A549 (cell line): ENCODE results near the gene TRPM5.

Experiments
- CBX2 ChIP-seq: fragments of 200-600 bp; sonication (generic); IDR thresholded peaks from 2 replicates; pipeline ENCODE4 v1.6.1; 2016; ENCODE audit warnings: low read depth, mild to moderate bottlenecking, borderline replicate concordance
- CHD4 ChIP-seq: fragments of 200-600 bp; sonication (generic); IDR thresholded peaks from 2 replicates; pipeline ENCODE4 v1.6.1; 2016; ENCODE audit warnings: antibody characterized with exemption, mild to moderate bottlenecking, borderline replicate concordance
- EHF ChIP-seq: fragments of 250-450 bp; sonication (Bioruptor Pico); IDR thresholded peaks from 2 replicates; pipeline ENCODE4 v1.5.0; 2020; ENCODE audit warnings: mild to moderate bottlenecking
- EP300 ChIP-seq, 2 experiments: fragments of >200 bp; sonication (Bioruptor Twin); formaldehyde crosslinking; IDR thresholded peaks; 2 replicates in 1 of 2; 3 replicates in 1 of 2; pipeline ENCODE4 v1.6.1; 2016 to 2017
- MAZ ChIP-seq: fragments of 150-350 bp; IDR thresholded peaks from 2 replicates; pipeline ENCODE4 v1.6.1; 2014; ENCODE audit warnings: antibody characterized with exemption, low read depth, low read length, borderline replicate concordance
- NPAS2 ChIP-seq: fragments of 250-450 bp; sonication (Bioruptor Pico); IDR thresholded peaks from 2 replicates; pipeline ENCODE4 v1.8.0; 2022; ENCODE audit warnings: mild to moderate bottlenecking, moderate library complexity, borderline replicate concordance
- PHF8 ChIP-seq: fragments of 200-600 bp; sonication (generic); IDR thresholded peaks from 2 replicates; pipeline ENCODE4 v1.6.1; 2016; ENCODE audit warnings: low read depth, mild to moderate bottlenecking, antibody characterized with exemption, moderate library complexity, borderline replicate concordance
- RFX5 ChIP-seq: fragments of 450-650 bp; IDR thresholded peaks from 2 replicates; pipeline ENCODE4 v1.7.1; 2014; ENCODE audit warnings: antibody characterized with exemption, mild to moderate bottlenecking, moderate library complexity
- SREBF2 ChIP-seq: fragments of 450-650 bp; IDR thresholded peaks from 2 replicates; pipeline ENCODE4 v1.6.1; 2014; ENCODE audit warnings: mild to moderate bottlenecking, moderate library complexity
- TF ChIP-seq, protein P1 (sequence below): fragments of >200 bp; sonication (Bioruptor Twin); formaldehyde crosslinking; IDR thresholded peaks from 3 replicates; pipeline ENCODE4 v1.5.1; 2016
- TF ChIP-seq, protein P2 (sequence below): fragments of 200-600 bp; sonication (generic); IDR thresholded peaks from 2 replicates; pipeline ENCODE4 v1.6.1; 2016; ENCODE audit warnings: antibody characterized with exemption, mild to moderate bottlenecking, moderate library complexity

DNA sequence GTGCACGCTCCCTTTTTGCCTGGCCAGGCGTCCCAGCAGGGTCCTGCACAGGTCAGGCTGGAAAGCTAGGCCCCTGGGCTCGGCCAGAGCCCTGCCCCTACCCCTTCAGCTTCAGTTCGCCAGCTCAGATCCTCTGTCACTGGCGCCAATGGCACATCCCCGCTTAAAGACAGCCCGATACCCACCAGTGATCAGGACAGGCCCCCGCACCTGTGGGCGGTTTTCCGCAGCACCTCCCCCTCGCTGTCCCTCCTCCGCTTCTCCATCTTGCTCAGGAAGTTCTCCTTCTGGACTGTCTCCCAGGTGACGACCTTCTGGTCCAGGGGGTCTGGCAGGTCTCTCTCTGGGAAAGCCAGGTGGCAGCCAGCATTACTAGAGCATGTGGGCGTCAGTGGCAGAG is 37.9 kb downstream of the TRPM5 start:
- TF ChIP-seq, protein P1, sequence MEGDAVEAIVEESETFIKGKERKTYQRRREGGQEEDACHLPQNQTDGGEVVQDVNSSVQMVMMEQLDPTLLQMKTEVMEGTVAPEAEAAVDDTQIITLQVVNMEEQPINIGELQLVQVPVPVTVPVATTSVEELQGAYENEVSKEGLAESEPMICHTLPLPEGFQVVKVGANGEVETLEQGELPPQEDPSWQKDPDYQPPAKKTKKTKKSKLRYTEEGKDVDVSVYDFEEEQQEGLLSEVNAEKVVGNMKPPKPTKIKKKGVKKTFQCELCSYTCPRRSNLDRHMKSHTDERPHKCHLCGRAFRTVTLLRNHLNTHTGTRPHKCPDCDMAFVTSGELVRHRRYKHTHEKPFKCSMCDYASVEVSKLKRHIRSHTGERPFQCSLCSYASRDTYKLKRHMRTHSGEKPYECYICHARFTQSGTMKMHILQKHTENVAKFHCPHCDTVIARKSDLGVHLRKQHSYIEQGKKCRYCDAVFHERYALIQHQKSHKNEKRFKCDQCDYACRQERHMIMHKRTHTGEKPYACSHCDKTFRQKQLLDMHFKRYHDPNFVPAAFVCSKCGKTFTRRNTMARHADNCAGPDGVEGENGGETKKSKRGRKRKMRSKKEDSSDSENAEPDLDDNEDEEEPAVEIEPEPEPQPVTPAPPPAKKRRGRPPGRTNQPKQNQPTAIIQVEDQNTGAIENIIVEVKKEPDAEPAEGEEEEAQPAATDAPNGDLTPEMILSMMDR: no peak
- no peak for TF ChIP-seq NPAS2 (CRISPR knock-in tag)
- no peak for TF ChIP-seq SREBF2
- TF ChIP-seq EHF (CRISPR knock-in tag): no peak
- TF ChIP-seq, protein P2, sequence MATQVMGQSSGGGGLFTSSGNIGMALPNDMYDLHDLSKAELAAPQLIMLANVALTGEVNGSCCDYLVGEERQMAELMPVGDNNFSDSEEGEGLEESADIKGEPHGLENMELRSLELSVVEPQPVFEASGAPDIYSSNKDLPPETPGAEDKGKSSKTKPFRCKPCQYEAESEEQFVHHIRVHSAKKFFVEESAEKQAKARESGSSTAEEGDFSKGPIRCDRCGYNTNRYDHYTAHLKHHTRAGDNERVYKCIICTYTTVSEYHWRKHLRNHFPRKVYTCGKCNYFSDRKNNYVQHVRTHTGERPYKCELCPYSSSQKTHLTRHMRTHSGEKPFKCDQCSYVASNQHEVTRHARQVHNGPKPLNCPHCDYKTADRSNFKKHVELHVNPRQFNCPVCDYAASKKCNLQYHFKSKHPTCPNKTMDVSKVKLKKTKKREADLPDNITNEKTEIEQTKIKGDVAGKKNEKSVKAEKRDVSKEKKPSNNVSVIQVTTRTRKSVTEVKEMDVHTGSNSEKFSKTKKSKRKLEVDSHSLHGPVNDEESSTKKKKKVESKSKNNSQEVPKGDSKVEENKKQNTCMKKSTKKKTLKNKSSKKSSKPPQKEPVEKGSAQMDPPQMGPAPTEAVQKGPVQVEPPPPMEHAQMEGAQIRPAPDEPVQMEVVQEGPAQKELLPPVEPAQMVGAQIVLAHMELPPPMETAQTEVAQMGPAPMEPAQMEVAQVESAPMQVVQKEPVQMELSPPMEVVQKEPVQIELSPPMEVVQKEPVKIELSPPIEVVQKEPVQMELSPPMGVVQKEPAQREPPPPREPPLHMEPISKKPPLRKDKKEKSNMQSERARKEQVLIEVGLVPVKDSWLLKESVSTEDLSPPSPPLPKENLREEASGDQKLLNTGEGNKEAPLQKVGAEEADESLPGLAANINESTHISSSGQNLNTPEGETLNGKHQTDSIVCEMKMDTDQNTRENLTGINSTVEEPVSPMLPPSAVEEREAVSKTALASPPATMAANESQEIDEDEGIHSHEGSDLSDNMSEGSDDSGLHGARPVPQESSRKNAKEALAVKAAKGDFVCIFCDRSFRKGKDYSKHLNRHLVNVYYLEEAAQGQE: no peak
- no peak for TF ChIP-seq MAZ
- TF ChIP-seq EP300 (IDR thresholded peaks at IDR 0.05): no peak
- TF ChIP-seq CBX2: no peak
- no peak for TF ChIP-seq CHD4
- no peak for TF ChIP-seq RFX5
- no peak for TF ChIP-seq PHF8
